SK-N-MC (cell line): ENCODE data around the gene SNX24.

Source experiments
- EZH2 ChIP-seq: fragments of 200-600 bp; sonication (generic); IDR thresholded peaks from one replicate; pipeline ENCODE4 v1.6.1; 2017; ENCODE audit warnings: antibody characterized with exemption
- FOXP2 ChIP-seq: optimal IDR thresholded peaks from 2 replicates; pipeline ENCODE3; 2011; ENCODE audit warnings: mild to moderate bottlenecking, moderate library complexity; ENCODE audit not compliant: insufficient read depth; ENCODE audit errors: extremely low read length, control extremely low read depth
- POLR2AphosphoS5 ChIP-seq: IDR thresholded peaks from 2 replicates; pipeline ENCODE4 v1.6.1; 2012; ENCODE audit warnings: mild to moderate bottlenecking, low read depth, low read length, borderline replicate concordance

- TF ChIP-seq EZH2 (no peak), POLR2AphosphoS5 (no peak), FOXP2 (no peak)
These were observed 155.3 kb downstream of the SNX24 start for GRCh38 chr5:123000731-123001130.
